GDM1 (cell line): ENCODE data around the gene KCNC1.
A peak's percentile ranks its signal among the peaks of the same experiment; 100 is the strongest.

ENCODE experiments used
- DNase-seq: peaks from one replicate; lab custom pipeline; 2025; lab: John Stamatoyannopoulos, UW

Gene KCNC1

GRCh38 chr11:17755891-17756290 lies 21.3 kb downstream of the KCNC1 start:
- no peak for DNase-seq

GRCh38 chr11:17760102-17761029 lies 25.8 kb downstream of the KCNC1 start:
- peak; percentile 3 for DNase-seq

- no peak for DNase-seq
These were observed 27.9 kb downstream of the KCNC1 start for GRCh38 chr11:17762309-17762974.

- DNase-seq = no peak
These were observed 28.7 kb downstream of the KCNC1 start for GRCh38 chr11:17763244-17763643.

- DNase-seq = no peak
These were observed 29.1 kb downstream of the KCNC1 start for GRCh38 chr11:17763703-17764102.

- DNase-seq = no peak
These were observed 30.1 kb downstream of the KCNC1 start for GRCh38 chr11:17764446-17765218.

- DNase-seq = no peak
These were observed 30.9 kb downstream of the KCNC1 start for GRCh38 chr11:17765356-17766072.

- no peak for DNase-seq
These were observed 31.4 kb downstream of the KCNC1 start for GRCh38 chr11:17766073-17766359.

- DNase-seq = no peak
These were observed 32.0 kb downstream of the KCNC1 start for GRCh38 chr11:17766590-17766989.

GRCh38 chr11:17767301-17767885 lies 32.8 kb downstream of the KCNC1 start:
- DNase-seq = no peak

- no peak for DNase-seq
These were observed 33.3 kb downstream of the KCNC1 start for GRCh38 chr11:17767914-17768313.

GRCh38 chr11:17768547-17768946 lies 34.0 kb downstream of the KCNC1 start:
- DNase-seq = no peak

- DNase-seq = no peak
These were observed 34.6 kb downstream of the KCNC1 start for GRCh38 chr11:17769218-17769617.

- no peak for DNase-seq
These were observed 35.6 kb downstream of the KCNC1 start for GRCh38 chr11:17770048-17770652.

GRCh38 chr11:17770917-17771316 lies 36.3 kb downstream of the KCNC1 start:
- no peak for DNase-seq

GRCh38 chr11:17771415-17771814 lies 36.8 kb downstream of the KCNC1 start:
- no peak for DNase-seq

GRCh38 chr11:17771841-17772401 lies 37.3 kb downstream of the KCNC1 start:
- no peak for DNase-seq

- DNase-seq = no peak
These were observed 38.4 kb downstream of the KCNC1 start for GRCh38 chr11:17772704-17773600.

GRCh38 chr11:17773674-17774073 lies 39.1 kb downstream of the KCNC1 start:
- no peak for DNase-seq
